K562 (cell line): ENCODE results near the gene FDX2. TPM values are rescaled to one million over a fixed set of nuclear protein-coding genes. Genes with fewer than 3 reads are reported as not detected.
A peak's percentile ranks its signal among the peaks of the same experiment; 100 is the strongest.

Experiments
- CCNT2 ChIP-seq: IDR thresholded peaks from 2 replicates; pipeline ENCODE4 v1.6.1; 2011; ENCODE audit warnings: borderline replicate concordance, low read depth, mild to moderate bottlenecking, moderate library complexity, mixed read lengths, low read length; ENCODE audit not compliant: insufficient read length; ENCODE audit errors: extremely low read depth
- CXXC5 ChIP-seq: fragments of 250-450 bp; sonication (Bioruptor Pico); IDR thresholded peaks from 2 replicates; pipeline ENCODE4 v1.8.0; 2022; ENCODE audit warnings: inconsistent platforms, mild to moderate bottlenecking, moderate library complexity
- HCFC1 ChIP-seq: IDR thresholded peaks from 2 replicates; pipeline ENCODE4 v1.6.1; 2012; ENCODE audit warnings: low read depth, low read length, improper control_type of control experiment
- MAZ ChIP-seq, 2 experiments: fragments of 450-650 bp in 1 of 2; sonication (generic) in 1 of 2; formaldehyde crosslinking; IDR thresholded peaks in 1 of 2; conservative IDR thresholded peaks in 1 of 2; 2 replicates each; pipeline versions ENCODE4 v1.4.0 to v1.5.0; 2020; ENCODE audit warnings: mild to moderate bottlenecking in 1 of 2, missing genetic modification reagents in 1 of 2
- SIN3B ChIP-seq: fragments of 450-650 bp; IDR thresholded peaks from 2 replicates; pipeline ENCODE4 v1.6.1; 2017; ENCODE audit warnings: low read depth, mild to moderate bottlenecking, moderate library complexity
- TBL1XR1 ChIP-seq, 2 experiments: IDR thresholded peaks; 2 replicates each; pipeline ENCODE4 v1.6.1; 2012; ENCODE audit warnings: improper control_type of control experiment in 2 of 2, low read length in 2 of 2, mild to moderate bottlenecking in 1 of 2
- ZFX ChIP-seq: sonication (generic); formaldehyde crosslinking; IDR thresholded peaks from 2 replicates; pipeline ENCODE4 v1.8.0; 2022; ENCODE audit warnings: mild to moderate bottlenecking, missing genetic modification reagents, moderate library complexity
- polyA plus RNA-seq, 8 experiments: library from polyadenylated mRNA; depleted of rRNA in 4 of 8; stranded (reverse) in 5 of 8; unstranded in 3 of 8; fragments of >200 nt; fragmentation: Nextera tagmentation in 2 of 8; fragmentation: Illumina TruSeq in 1 of 8; extraction: Ambion mirVana in 2 of 8; extraction: Trizol in 1 of 8; gene quantifications; 2 replicates each; pipeline versions ENCODE4 v1.2.1 to v1.2.3, GENCODE V29; 2011 to 2014; ENCODE audit warnings: inconsistent platforms in 1 of 8, missing spikeins in 1 of 8
- total RNA-seq, 7 experiments: library from RNA; depleted of rRNA in 6 of 7; stranded (reverse); fragments of >200 nt in 6 of 7; fragmentation: Illumina TruSeq in 2 of 7; extraction: Trizol in 2 of 7; gene quantifications; 2 replicates each; pipeline versions ENCODE4 v1.2.1 to v1.2.3, GENCODE V29; 2011 to 2021; ENCODE audit warnings: low replicate concordance in 1 of 7
- TF ChIP-seq, protein P1 (sequence below): sonication (generic); formaldehyde crosslinking; IDR thresholded peaks from 2 replicates; pipeline ENCODE4 v1.8.0; 2022; ENCODE audit warnings: mild to moderate bottlenecking, missing genetic modification reagents, borderline replicate concordance
- TF ChIP-seq, protein P2 (sequence below): fragments of 450-650 bp; formaldehyde crosslinking; IDR thresholded peaks from 2 replicates; pipeline ENCODE4 v1.4.0; 2020; ENCODE audit warnings: mild to moderate bottlenecking, moderate library complexity
- TF ChIP-seq, protein P3 (sequence below): fragments of 250-450 bp; sonication (Bioruptor Pico); IDR thresholded peaks from 2 replicates; pipeline ENCODE4 v1.5.0; 2020; ENCODE audit warnings: mild to moderate bottlenecking, borderline replicate concordance
- TF ChIP-seq, protein P4 (sequence below): fragments of 450-650 bp; IDR thresholded peaks from 2 replicates; pipeline ENCODE4 v1.6.1; 2018; ENCODE audit warnings: mild to moderate bottlenecking, low read depth; ENCODE audit not compliant: partially characterized antibody
- TF ChIP-seq, protein P5 (sequence below): conservative IDR thresholded peaks from 2 replicates; pipeline ENCODE4 v1.6.1; 2011; ENCODE audit warnings: low read depth, mild to moderate bottlenecking, low read length; ENCODE audit not compliant: control insufficient read depth
- TF ChIP-seq, protein P6 (sequence below): fragments of 250-450 bp; sonication (Bioruptor Pico); IDR thresholded peaks from 2 replicates; pipeline ENCODE4 v1.9.0; 2021; ENCODE audit warnings: mild to moderate bottlenecking, inconsistent platforms

Gene FDX2
- total and polyA plus RNA-seq, 9 of the 15 experiments (the other 6 are each of a cell fraction or from before 2014, with no cell fraction given), result 2.5 to 49.8 (median 29.7) TPM

DNA sequence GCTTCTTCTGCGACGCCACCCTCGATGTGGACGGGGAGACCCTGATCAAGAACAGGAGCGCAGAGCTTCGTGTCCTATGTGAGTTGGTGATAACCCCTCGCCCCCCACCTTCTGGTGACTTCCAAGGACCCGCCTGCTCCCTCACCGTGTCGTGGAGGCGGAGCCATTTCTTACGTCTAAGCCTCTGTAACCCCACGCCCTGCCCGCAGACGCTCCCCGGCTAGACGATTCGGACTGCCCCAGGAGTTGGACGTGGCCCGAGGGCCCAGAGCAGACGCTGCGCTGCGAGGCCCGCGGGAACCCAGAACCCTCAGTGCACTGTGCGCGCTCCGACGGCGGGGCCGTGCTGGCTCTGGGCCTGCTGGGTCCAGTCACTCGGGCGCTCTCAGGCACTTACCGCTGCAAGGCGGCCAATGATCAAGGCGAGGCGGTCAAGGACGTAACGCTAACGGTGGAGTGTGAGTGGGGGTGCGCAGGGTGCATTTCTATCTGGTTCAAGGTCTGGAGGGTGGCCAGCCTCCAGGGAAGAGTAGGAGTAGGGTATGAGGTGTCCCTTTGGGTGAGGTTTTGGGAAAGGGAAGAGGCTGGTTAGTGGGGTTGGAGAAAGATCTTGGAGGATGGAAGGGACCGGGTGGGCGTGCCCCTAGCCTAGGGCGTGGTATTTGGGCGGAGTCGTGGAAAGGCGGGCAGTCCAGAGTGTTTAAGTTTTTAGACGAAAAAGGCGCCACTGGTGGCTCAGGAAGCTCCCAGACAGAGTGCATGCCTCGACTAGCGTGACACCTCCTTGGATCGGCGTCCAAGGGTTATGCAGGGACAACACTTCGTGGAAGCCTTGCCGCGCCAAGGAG lies 22.8 kb downstream of the FDX2 start (continued):
- no peak for TF ChIP-seq HCFC1
- TF ChIP-seq, protein P1, sequence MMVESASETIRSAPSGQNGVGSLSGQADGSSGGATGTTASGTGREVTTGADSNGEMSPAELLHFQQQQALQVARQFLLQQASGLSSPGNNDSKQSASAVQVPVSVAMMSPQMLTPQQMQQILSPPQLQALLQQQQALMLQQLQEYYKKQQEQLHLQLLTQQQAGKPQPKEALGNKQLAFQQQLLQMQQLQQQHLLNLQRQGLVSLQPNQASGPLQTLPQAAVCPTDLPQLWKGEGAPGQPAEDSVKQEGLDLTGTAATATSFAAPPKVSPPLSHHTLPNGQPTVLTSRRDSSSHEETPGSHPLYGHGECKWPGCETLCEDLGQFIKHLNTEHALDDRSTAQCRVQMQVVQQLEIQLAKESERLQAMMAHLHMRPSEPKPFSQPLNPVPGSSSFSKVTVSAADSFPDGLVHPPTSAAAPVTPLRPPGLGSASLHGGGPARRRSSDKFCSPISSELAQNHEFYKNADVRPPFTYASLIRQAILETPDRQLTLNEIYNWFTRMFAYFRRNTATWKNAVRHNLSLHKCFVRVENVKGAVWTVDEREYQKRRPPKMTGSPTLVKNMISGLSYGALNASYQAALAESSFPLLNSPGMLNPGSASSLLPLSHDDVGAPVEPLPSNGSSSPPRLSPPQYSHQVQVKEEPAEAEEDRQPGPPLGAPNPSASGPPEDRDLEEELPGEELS, result no peak
- TF ChIP-seq, protein P2, sequence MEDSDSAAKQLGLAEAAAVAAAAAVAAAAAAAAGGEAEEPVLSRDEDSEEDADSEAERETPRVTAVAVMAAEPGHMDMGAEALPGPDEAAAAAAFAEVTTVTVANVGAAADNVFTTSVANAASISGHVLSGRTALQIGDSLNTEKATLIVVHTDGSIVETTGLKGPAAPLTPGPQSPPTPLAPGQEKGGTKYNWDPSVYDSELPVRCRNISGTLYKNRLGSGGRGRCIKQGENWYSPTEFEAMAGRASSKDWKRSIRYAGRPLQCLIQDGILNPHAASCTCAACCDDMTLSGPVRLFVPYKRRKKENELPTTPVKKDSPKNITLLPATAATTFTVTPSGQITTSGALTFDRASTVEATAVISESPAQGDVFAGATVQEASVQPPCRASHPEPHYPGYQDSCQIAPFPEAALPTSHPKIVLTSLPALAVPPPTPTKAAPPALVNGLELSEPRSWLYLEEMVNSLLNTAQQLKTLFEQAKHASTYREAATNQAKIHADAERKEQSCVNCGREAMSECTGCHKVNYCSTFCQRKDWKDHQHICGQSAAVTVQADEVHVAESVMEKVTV (CRISPR knock-in tag), result no peak
- no peak; a peak in 1 of 4 replicates for TF ChIP-seq MAZ (CRISPR knock-in tag; conservative IDR thresholded peaks at IDR 0.05 in 1 of 2, IDR thresholded peaks at IDR 0.05 in 1 of 2)
- peak; percentile 17; the same call in 1 of the 2 replicates for TF ChIP-seq SIN3B
- TF ChIP-seq, protein P3, sequence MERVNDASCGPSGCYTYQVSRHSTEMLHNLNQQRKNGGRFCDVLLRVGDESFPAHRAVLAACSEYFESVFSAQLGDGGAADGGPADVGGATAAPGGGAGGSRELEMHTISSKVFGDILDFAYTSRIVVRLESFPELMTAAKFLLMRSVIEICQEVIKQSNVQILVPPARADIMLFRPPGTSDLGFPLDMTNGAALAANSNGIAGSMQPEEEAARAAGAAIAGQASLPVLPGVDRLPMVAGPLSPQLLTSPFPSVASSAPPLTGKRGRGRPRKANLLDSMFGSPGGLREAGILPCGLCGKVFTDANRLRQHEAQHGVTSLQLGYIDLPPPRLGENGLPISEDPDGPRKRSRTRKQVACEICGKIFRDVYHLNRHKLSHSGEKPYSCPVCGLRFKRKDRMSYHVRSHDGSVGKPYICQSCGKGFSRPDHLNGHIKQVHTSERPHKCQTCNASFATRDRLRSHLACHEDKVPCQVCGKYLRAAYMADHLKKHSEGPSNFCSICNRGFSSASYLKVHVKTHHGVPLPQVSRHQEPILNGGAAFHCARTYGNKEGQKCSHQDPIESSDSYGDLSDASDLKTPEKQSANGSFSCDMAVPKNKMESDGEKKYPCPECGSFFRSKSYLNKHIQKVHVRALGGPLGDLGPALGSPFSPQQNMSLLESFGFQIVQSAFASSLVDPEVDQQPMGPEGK (CRISPR knock-in tag), result no peak
- TF ChIP-seq, protein P4, sequence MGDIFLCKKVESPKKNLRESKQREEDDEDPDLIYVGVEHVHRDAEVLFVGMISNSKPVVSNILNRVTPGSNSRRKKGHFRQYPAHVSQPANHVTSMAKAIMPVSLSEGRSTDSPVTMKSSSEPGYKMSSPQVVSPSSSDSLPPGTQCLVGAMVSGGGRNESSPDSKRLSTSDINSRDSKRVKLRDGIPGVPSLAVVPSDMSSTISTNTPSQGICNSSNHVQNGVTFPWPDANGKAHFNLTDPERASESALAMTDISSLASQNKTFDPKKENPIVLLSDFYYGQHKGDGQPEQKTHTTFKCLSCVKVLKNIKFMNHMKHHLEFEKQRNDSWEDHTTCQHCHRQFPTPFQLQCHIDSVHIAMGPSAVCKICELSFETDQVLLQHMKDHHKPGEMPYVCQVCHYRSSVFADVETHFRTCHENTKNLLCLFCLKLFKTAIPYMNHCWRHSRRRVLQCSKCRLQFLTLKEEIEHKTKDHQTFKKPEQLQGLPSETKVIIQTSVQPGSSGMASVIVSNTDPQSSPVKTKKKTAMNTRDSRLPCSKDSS, result no peak
- no peak for TF ChIP-seq CCNT2
- TF ChIP-seq, protein P5, sequence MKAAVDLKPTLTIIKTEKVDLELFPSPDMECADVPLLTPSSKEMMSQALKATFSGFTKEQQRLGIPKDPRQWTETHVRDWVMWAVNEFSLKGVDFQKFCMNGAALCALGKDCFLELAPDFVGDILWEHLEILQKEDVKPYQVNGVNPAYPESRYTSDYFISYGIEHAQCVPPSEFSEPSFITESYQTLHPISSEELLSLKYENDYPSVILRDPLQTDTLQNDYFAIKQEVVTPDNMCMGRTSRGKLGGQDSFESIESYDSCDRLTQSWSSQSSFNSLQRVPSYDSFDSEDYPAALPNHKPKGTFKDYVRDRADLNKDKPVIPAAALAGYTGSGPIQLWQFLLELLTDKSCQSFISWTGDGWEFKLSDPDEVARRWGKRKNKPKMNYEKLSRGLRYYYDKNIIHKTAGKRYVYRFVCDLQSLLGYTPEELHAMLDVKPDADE, result peak; percentile 24; the same call in 1 of the 2 replicates
- peak; percentile 43; the same call in 1 of the 2 replicates for TF ChIP-seq CXXC5 (CRISPR knock-in tag)
- TF ChIP-seq TBL1XR1 (IDR thresholded peaks at IDR 0.05; ENCODE audit: low read length in 2 of 2), result no peak
- TF ChIP-seq, protein P6, sequence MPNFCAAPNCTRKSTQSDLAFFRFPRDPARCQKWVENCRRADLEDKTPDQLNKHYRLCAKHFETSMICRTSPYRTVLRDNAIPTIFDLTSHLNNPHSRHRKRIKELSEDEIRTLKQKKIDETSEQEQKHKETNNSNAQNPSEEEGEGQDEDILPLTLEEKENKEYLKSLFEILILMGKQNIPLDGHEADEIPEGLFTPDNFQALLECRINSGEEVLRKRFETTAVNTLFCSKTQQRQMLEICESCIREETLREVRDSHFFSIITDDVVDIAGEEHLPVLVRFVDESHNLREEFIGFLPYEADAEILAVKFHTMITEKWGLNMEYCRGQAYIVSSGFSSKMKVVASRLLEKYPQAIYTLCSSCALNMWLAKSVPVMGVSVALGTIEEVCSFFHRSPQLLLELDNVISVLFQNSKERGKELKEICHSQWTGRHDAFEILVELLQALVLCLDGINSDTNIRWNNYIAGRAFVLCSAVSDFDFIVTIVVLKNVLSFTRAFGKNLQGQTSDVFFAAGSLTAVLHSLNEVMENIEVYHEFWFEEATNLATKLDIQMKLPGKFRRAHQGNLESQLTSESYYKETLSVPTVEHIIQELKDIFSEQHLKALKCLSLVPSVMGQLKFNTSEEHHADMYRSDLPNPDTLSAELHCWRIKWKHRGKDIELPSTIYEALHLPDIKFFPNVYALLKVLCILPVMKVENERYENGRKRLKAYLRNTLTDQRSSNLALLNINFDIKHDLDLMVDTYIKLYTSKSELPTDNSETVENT (CRISPR knock-in tag), result no peak
- peak; percentile 63 for TF ChIP-seq ZFX (CRISPR knock-in tag)
